WTC11 (cell line): Measurements from ENCODE around the gene XPR1. TPM values are rescaled to one million over a fixed set of nuclear protein-coding genes. Genes with fewer than 3 reads are reported as not detected.
A peak's percentile ranks its signal among the peaks of the same experiment; 100 is the strongest.
"Not testable (repeated sequence)": the region's sequence is repeated elsewhere in the genome, so short reads cannot be mapped to it uniquely, and the experiment has no call there.

Source experiments
- ATAC-seq: fragments of 200-7000 bp; cut with Tn5 transposase; 2 replicates; pipeline ENCODE4 v1.10.0; 2021; ENCODE audit warnings: mild to moderate bottlenecking, moderate library complexity
- CTCF ChIA-PET: fragments of 300-600 bp; sonication (Branson Sonifier 250); formaldehyde crosslinking; loops from one replicate; lab custom pipeline; 2021; ENCODE audit warnings: antibody characterized with exemption; lab: Charles Lee
- POLR2A ChIA-PET: fragments of 350-600 bp; sonication (Branson Sonifier 250); formaldehyde crosslinking; loops from one replicate; lab custom pipeline; 2021; ENCODE audit warnings: antibody characterized with exemption; lab: Charles Lee
- DNase-seq: peaks from one replicate; pipeline ENCODE4 v3.0.0; 2021; ENCODE audit warnings: low spot score
- H3K27ac Mint-ChIP-seq: 2 replicates; pipeline ENCODE4 v1.8.0; 2021; ENCODE audit warnings: mixed read lengths
- H3K27me3 Mint-ChIP-seq: 2 replicates; pipeline ENCODE4 v1.8.0; 2021; ENCODE audit warnings: low read depth, mild to moderate bottlenecking, moderate library complexity, mixed read lengths
- H3K36me3 Mint-ChIP-seq: 2 replicates; pipeline ENCODE4 v1.8.0; 2021; ENCODE audit warnings: mixed read lengths
- H3K4me1 Mint-ChIP-seq: 2 replicates; pipeline ENCODE4 v1.8.0; 2022; ENCODE audit warnings: mixed read lengths
- H3K4me3 Mint-ChIP-seq: 2 replicates; pipeline ENCODE4 v1.8.0; 2021; ENCODE audit warnings: mild to moderate bottlenecking, moderate library complexity, mixed read lengths
- H3K9me3 Mint-ChIP-seq: 2 replicates; pipeline ENCODE4 v1.8.0; 2021; ENCODE audit warnings: mixed read lengths
- AR ChIP-seq: fragments of 250-450 bp; sonication (Bioruptor Pico); IDR thresholded peaks from 2 replicates; pipeline ENCODE4 v1.9.0; 2021; ENCODE audit warnings: mild to moderate bottlenecking
- ATF2 ChIP-seq: sonication (generic); formaldehyde crosslinking; IDR thresholded peaks from 2 replicates; pipeline ENCODE4 v1.8.1; 2022; ENCODE audit warnings: low read depth, missing genetic modification reagents, borderline replicate concordance
- GRHL2 ChIP-seq: fragments of 250-450 bp; sonication (Bioruptor Pico); IDR thresholded peaks from 2 replicates; pipeline ENCODE4 v1.8.0; 2022; ENCODE audit warnings: mild to moderate bottlenecking, moderate library complexity; ENCODE audit not compliant: insufficient replicate concordance, severe bottlenecking
- HMGA2 ChIP-seq: fragments of 250-450 bp; sonication (Bioruptor Pico); IDR thresholded peaks from 2 replicates; pipeline ENCODE4 v1.4.0; 2021; ENCODE audit warnings: mild to moderate bottlenecking, moderate library complexity
- NR3C1 ChIP-seq: sonication (generic); formaldehyde crosslinking; conservative IDR thresholded peaks from 2 replicates; pipeline ENCODE4 v1.8.1; 2023; ENCODE audit warnings: low read depth, mild to moderate bottlenecking, missing genetic modification reagents
- PRRX2 ChIP-seq: fragments of 250-450 bp; sonication (Bioruptor Pico); IDR thresholded peaks from 2 replicates; pipeline ENCODE4 v1.8.0; 2021; ENCODE audit warnings: mild to moderate bottlenecking
- TCF7 ChIP-seq: sonication (generic); formaldehyde crosslinking; IDR thresholded peaks from 2 replicates; pipeline ENCODE4 v1.8.0; 2022; ENCODE audit warnings: mild to moderate bottlenecking, low read depth, missing genetic modification reagents, moderate library complexity
- total RNA-seq: library from RNA; stranded (reverse); gene quantifications from 3 replicates; pipeline ENCODE4 v1.2.3, GENCODE V29; 2021
- TF ChIP-seq, protein P1 (sequence below): sonication (generic); formaldehyde crosslinking; IDR thresholded peaks from 2 replicates; pipeline ENCODE4 v1.8.0; 2022; ENCODE audit warnings: mild to moderate bottlenecking, missing genetic modification reagents
- TF ChIP-seq, protein P2 (sequence below): fragments of 250-450 bp; sonication (Bioruptor Pico); IDR thresholded peaks from 2 replicates; pipeline ENCODE4 v1.9.0; 2021; ENCODE audit warnings: mild to moderate bottlenecking, borderline replicate concordance

The XPR1 gene
- total RNA-seq, 1 experiment from 2014 or later = 34.6 TPM

GRCh38 chr1:180854001-180854400 is 222.2 kb downstream of the XPR1 start (continued):
- TF ChIP-seq ATF2 (CRISPR knock-in tag) = no peak
- TF ChIP-seq, protein P1, sequence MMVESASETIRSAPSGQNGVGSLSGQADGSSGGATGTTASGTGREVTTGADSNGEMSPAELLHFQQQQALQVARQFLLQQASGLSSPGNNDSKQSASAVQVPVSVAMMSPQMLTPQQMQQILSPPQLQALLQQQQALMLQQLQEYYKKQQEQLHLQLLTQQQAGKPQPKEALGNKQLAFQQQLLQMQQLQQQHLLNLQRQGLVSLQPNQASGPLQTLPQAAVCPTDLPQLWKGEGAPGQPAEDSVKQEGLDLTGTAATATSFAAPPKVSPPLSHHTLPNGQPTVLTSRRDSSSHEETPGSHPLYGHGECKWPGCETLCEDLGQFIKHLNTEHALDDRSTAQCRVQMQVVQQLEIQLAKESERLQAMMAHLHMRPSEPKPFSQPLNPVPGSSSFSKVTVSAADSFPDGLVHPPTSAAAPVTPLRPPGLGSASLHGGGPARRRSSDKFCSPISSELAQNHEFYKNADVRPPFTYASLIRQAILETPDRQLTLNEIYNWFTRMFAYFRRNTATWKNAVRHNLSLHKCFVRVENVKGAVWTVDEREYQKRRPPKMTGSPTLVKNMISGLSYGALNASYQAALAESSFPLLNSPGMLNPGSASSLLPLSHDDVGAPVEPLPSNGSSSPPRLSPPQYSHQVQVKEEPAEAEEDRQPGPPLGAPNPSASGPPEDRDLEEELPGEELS (CRISPR knock-in tag) = no peak

DNA sequence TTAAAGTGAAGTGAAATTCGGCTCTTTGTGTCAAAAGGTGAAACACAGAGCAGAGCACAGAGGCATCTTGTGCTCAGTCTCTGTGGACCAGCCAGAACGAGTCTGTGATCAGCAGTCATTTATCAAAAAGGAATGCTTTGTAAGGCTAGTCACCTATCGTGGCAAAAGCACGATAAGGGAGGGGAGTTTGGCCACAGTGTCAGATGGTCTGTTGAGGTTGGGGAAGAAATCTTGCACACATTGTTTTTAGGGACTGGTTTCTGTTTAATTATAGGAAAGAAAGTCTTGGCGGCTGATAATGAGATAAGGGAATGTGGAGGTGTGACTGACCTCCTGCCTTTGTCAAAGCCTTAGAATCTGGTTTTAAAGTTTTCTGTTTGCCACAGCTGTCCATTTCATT is 222.6 kb downstream of the XPR1 start:
- peak; percentile 66 for ATAC-seq
- Mint-ChIP-seq H3K36me3 (peaks cover 2% of the 10 kb centered on the region; the same call in 1 of the 2 replicates), H3K27me3 (no peaks in the 10 kb centered on the region), H3K27ac (peak overlapping the region; percentile 66), H3K4me1 (peaks cover 28% of the 10 kb centered on the region), H3K4me3 (no peak overlapping the region), H3K9me3 (no peaks in the 10 kb centered on the region)
- POLR2A ChIA-PET = interaction anchor here (1.1 kb wide), 1 partner anchor 351 kb away, joined by 3 read pairs; no protein-coding TSS in a partner anchor
- TF ChIP-seq NR3C1 (CRISPR knock-in tag) = no peak
- CTCF ChIA-PET = interaction anchor here (0.7 to 1.3 kb wide), 3 partner anchors 27 to 339 kb away, joined by 3 to 4 read pairs (median 3); no protein-coding TSS in a partner anchor
- no peak for DNase-seq

DNA sequence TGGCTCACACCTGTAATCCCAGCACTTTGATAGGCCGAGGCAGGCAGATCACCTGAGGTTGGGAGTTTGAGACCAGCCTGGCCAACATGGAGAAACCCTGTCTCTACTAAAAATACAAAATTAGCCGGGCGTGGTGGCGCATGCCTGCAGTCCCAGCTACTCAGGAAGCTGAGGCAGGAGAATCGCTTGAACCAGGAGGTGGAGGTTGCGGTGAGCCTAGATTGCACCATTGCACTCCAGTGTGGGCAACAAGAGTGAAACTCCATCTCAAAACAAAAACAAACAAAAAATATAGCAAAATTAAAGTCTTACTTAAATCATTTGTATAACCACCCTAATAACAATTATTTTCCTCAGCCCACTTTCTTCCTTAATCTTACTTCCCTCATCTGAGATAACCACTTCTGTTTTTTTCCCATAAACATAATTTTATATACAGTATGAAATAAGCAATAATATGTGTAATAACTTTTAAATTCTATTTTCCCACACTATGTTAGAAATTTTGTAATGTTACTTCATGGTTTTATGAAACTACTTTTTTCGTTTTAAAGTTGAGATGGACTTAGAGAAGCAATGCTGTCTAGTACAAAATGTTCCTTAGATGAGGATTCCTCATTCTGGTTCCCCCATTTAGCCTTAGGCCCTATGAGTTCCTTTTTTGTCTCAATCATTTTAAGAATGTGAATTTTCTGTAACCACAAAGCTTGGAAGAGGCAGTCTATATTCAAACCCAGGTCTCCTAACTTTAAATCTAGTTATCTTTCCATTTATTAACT is 226.3 kb downstream of the XPR1 start:
- POLR2A ChIA-PET, H3K27ac Mint-ChIP-seq, CTCF ChIA-PET, H3K4me3 Mint-ChIP-seq, H3K27me3 Mint-ChIP-seq, H3K36me3 Mint-ChIP-seq, H3K9me3 Mint-ChIP-seq, DNase-seq, ATAC-seq: not testable (repeated sequence)
- peaks cover 26% of the 10 kb centered on the region for H3K4me1 Mint-ChIP-seq

DNA sequence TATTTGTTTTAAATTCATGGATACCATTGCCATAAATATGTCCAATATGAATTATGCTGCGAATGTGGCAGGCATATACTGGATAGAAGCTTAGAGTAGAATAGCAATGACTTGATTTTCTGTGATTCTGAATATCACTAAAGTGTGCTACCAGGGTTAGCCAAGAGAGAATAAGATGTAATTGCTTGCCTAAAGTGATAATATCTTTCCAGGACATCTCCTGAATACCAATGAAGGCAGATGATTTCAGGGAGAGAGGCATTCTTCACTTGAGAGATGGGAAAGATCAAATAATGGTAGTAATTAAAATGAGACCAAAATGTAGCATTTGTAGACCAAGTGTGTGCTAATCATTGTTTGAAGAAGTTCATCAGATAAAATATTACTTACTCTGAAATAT is 227.5 kb downstream of the XPR1 start:
- H3K9me3 Mint-ChIP-seq = no peaks in the 10 kb centered on the region
- TF ChIP-seq TCF7 (CRISPR knock-in tag) (no peak), HMGA2 (no peak)
- TF ChIP-seq, all 79 proteins: peak for 0
- Mint-ChIP-seq H3K27me3 (no peaks in the 10 kb centered on the region), H3K4me3 (no peak overlapping the region), H3K4me1 (peaks cover 18% of the 10 kb centered on the region), H3K27ac (no peak overlapping the region), H3K36me3 (no peaks in the 10 kb centered on the region)
- ChIA-PET CTCF (no interaction called here), POLR2A (no interaction called here)
- ATAC-seq (no peak), DNase-seq (no peak)

DNA sequence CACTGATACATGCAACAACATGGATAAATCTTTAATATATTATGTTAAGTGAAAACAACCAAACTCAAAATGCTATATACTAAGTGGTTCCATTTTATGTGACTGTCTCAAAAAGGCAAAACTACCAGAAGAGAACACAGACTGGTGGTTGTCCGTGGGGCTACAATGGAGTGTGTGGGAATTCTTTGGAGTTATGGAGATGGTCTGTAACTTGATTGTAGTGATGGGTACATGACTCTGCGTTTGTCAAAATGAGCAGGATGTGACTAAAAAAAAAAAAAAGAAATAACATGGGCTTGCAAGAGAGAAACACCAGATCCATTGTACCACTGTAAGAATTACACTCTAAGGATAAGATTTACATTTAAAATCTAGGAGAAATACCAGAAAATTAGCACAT is 228.7 kb downstream of the XPR1 start:
- ChIA-PET CTCF (interaction anchor here (1.9 kb wide), 1 partner anchor 21 kb away, joined by 9 read pairs; no protein-coding TSS in a partner anchor), POLR2A (no interaction called here)
- no peaks in the 10 kb centered on the region for H3K9me3 Mint-ChIP-seq
- TF ChIP-seq GRHL2 (CRISPR knock-in tag) = no peak
- no peak for TF ChIP-seq PRRX2
- no peak for TF ChIP-seq AR (CRISPR knock-in tag)
- TF ChIP-seq, protein P2, sequence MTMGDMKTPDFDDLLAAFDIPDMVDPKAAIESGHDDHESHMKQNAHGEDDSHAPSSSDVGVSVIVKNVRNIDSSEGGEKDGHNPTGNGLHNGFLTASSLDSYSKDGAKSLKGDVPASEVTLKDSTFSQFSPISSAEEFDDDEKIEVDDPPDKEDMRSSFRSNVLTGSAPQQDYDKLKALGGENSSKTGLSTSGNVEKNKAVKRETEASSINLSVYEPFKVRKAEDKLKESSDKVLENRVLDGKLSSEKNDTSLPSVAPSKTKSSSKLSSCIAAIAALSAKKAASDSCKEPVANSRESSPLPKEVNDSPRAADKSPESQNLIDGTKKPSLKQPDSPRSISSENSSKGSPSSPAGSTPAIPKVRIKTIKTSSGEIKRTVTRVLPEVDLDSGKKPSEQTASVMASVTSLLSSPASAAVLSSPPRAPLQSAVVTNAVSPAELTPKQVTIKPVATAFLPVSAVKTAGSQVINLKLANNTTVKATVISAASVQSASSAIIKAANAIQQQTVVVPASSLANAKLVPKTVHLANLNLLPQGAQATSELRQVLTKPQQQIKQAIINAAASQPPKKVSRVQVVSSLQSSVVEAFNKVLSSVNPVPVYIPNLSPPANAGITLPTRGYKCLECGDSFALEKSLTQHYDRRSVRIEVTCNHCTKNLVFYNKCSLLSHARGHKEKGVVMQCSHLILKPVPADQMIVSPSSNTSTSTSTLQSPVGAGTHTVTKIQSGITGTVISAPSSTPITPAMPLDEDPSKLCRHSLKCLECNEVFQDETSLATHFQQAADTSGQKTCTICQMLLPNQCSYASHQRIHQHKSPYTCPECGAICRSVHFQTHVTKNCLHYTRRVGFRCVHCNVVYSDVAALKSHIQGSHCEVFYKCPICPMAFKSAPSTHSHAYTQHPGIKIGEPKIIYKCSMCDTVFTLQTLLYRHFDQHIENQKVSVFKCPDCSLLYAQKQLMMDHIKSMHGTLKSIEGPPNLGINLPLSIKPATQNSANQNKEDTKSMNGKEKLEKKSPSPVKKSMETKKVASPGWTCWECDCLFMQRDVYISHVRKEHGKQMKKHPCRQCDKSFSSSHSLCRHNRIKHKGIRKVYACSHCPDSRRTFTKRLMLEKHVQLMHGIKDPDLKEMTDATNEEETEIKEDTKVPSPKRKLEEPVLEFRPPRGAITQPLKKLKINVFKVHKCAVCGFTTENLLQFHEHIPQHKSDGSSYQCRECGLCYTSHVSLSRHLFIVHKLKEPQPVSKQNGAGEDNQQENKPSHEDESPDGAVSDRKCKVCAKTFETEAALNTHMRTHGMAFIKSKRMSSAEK (CRISPR knock-in tag) = no peak
- H3K4me1 Mint-ChIP-seq = peaks cover 10% of the 10 kb centered on the region
- no peak for DNase-seq
- no peaks in the 10 kb centered on the region for H3K27me3 Mint-ChIP-seq
- peaks cover 6% of the 10 kb centered on the region for H3K36me3 Mint-ChIP-seq
- H3K27ac Mint-ChIP-seq = no peak overlapping the region
- H3K4me3 Mint-ChIP-seq = no peak overlapping the region
- no peak for ATAC-seq
